HG03025 (cell line): ENCODE results near the gene RSAD1.

Experiments used
- ATAC-seq: cut with Tn5 transposase; IDR thresholded peaks from one replicate; pipeline ENCODE4 v1.9.1; 2021; ENCODE audit warnings: mild to moderate bottlenecking, moderate library complexity; ENCODE audit not compliant: unreplicated experiment, low FRiP score

RSAD1 gene

GRCh38 chr17:50517011-50517410 lies 38.4 kb downstream of the RSAD1 start:
- ATAC-seq, result no peak

DNA sequence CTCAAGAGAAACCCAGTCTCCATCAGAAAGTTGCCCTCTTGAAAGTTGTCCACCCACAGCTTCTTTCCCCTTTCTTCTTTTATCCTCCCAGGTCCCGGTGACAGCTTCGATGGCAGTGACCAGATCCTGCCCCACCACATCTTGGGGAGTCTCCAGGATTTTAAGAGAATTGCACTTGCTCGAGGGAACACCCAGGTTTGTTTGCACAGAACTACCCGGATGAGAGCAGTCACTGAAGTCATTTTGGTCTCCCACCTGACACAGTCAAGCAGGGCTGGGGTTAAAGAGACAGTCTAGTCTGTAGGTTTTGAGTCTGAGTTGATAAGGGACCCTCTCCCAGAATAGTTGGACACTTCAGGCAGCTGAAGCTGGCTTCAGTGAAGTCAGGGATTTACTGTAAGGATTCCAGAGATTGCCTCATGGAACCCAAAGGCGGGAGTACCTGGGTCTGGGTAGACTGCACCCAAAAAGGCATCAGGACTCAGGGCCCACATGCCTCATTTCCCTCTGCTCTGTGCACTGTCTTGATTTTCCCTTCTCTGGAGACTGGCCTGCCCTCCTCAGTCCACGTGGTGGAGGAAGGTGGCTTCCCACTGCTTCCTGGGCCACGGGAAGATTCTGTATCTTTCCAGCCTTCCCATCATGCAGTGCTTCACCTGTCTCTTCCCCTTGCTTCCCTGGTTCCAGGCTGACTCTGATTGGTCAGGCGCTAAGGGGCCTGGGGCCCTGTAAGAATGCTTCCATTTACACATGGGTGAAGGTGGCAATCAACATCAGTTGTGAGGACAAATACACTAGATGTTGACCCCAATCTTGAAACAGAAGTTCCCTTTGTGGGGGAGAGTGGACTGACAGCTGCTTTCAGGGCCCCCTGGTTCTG lies 39.1 kb downstream of the RSAD1 start:
- no peak for ATAC-seq

DNA sequence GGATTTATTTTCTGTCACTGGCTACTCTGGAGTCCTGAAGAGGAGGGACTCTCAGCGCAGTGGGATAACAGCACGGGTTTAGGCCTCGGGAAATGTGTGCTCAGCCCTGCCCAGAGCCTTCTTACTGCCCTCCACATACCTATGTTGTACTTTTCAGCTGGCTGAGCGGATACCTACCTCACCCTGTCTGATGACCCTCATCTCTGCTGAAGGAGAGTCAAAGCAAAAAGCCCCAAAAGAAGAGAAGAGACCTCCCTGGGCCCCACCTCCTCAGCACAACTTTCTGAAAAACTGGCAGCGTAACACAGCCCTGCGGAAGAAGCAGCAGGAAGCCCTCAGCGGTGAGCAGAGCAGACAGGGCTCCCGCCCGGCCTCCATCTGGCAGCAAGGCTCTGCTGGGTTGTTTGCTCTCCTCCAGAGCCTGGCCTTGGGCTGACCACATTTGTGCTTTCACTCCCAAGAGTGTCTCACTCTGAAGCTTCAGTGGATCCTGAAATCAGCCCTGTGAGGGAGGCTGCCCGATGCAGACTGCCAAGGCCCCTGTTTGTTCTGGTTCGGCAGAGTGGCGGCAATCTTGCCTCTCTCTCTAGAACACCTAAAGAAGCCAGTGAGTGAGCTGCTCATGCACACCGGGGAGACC lies 39.8 kb downstream of the RSAD1 start:
- no peak for ATAC-seq

- no peak for ATAC-seq
Observed at GRCh38 chr17:50519141-50519834, 40.6 kb downstream of the RSAD1 start.

DNA sequence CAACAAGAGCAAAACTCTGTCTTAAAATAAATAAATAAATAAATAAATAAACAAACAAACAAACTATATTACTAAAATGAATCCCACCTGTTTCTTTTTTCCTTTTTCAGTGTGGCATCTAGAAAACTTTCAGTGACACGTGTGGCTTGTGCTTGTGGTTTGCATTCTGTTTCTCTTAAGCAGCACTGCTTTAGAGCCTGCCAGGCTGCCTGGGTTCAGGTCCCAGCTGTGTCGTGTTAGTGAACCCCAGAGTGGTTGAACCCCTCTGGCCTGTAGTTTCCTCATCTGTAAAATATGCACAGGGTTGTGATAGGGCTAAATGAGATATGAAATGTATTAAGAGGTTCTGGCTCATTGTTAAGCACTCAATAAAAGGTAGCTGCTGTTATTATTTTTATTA lies 41.8 kb downstream of the RSAD1 start:
- no peak for ATAC-seq

DNA sequence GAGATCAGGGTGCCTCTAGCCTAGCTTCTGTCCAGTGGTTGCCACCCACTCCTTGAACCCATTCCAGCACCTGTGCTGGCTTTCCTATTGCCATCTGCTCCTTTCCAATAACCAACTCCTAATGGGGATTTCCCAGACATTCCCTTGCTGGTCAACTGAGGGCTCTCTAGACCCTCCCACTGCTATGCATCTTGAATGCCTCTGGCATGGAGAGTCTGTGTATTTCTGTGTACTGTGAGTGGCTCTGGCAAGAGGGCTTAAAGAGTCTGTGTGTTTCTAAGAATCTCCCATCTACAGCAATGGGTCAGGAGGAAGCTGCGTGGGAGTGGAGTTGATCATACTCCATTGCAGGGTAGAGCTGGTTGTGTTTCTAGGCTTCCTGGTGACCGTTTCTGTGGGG lies 42.9 kb downstream of the RSAD1 start:
- no peak for ATAC-seq

GRCh38 chr17:50522766-50523165 lies 44.1 kb downstream of the RSAD1 start:
- no peak for ATAC-seq

DNA sequence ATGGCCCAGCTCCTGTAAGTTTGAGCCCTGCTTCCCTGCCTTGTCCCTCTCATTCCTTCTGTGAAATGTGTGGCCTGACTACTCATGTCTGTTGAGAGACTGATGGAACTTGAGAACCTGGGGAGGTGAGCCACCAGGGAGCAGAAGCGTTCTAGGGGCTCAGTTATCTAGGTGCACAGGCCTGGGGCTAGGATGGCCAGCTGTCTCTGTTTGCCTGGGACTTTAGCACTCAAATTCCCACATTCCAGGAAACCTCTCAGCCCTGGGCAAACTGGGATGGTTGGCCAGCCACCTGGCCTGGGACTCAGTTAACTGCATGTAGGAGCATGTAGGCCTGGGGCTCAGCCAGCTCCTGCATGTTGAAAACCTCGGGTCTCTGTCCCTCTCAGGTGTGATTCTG lies 44.5 kb downstream of the RSAD1 start:
- no peak for ATAC-seq

GRCh38 chr17:50524838-50525237 lies 46.2 kb downstream of the RSAD1 start:
- no peak for ATAC-seq

DNA sequence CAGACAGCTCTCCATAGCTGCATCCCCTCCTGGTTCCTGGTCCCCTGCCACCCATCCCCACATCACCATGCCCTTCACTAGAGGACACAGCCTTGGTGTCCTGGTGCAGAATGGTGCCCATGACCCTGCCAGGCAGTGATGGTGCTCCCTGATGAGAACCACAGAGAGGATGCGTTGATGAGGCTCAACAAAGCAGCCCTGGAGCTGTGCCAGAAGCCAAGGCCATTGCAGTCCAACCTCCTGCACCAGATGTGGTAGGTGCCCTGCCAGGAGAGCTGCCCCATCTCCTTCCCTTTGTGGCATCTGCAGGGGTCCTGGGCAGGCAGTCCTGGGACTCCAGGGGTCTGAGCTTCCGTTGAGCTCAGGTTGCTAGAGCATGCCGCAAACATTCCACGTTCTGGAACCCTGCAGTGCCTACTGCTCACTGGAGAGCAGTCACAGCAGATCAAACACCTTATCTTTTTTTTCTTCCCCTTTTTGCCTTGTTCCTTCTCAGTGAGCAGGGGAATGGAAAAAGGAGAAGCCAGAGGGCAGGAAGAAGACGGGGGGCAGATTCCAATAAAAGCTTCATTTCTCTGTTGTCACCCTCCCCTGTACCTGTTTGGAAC lies 48.6 kb downstream of the RSAD1 start:
- ATAC-seq, result no peak

- no peak for ATAC-seq
Observed at GRCh38 chr17:50527949-50528474, 49.4 kb downstream of the RSAD1 start.

- no peak for ATAC-seq
Observed at GRCh38 chr17:50529849-50530248, 51.2 kb downstream of the RSAD1 start.

DNA sequence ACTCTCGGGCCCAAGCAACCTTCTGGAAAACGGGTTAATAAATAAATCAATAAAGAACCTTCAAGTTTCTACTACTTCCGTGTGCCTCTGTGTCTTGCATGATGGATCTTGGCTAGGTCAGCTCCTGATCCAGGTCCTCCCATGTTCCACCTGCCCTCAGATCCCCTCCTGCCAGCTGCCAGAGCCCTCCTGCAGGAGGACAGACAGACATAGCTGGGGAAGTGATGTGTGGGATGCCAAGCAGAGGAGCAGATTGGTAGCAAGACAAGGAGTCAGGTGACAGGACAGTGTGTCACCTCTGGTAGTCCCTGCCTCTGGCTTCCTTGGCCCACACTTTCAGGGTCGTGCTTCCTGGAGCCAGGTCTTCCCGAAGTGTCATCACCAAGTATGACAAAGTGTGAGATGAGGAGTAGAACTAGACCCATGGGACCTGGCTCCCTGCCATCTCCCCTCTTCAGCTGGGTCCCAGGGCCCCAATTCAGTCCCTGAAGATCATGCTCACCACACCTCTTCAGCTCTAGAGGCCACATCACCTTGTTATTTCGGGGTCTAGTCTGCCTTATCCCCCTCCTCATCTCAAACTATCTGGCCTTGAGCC lies 52.9 kb downstream of the RSAD1 start:
- no peak for ATAC-seq

DNA sequence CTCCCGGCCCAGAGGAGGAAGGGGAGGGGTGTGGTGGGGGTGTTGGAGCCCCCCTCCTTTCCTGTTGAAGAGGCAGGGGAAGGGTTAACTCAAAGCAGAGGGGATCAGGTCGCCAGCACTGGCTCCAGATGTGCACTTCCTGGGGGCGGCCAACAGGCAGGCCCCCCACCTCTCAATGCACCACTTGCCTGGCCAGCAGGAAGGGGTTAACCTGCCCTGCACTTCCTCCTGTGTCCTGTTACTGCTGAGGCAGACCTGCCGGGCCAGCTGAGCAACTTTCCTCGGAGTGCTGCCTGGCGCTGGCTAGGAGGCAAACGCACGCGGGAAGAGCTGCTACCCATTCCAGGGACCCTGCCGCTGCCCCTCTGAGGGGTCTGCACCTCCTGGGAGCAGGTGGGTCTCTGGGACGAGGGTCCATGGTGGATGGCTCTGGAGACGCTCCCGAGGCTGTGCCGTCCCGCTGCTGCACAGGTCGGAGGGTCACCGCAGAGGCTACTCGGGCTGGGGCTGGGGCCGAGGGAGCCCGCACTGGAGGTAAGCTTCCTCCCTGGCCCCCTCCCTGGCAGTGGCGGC lies 53.9 kb downstream of the RSAD1 start, which contains the start of gene EPN3:
Gene EPN3 (plus strand): TSS at position 284 of the 573 bp plus-strand sequence. CDS start 3,822 bp downstream, outside the sequence.
- ATAC-seq, result no peak

DNA sequence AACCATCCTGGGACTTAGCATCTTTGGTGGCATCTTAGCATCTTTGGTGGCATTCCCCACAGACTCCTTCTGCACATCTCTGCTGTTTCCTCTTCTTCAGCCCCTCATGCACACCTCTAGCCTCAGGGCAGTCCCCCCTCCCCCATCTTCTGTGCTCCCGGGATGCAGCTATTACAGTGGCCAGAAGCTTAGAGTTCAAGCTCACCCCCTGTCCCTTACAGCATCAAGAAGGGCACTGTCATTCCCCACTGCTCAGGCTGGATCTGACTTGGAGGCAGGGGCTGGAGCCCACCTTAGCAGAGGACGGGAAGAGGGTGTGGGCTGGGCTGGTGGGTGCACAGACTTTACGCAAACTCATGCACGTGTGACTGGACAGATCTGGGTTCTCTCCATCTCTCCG lies 54.5 kb downstream of the RSAD1 start:
- ATAC-seq, result no peak

- ATAC-seq, result no peak
Observed at GRCh38 chr17:50533720-50534148, 55.1 kb downstream of the RSAD1 start.

DNA sequence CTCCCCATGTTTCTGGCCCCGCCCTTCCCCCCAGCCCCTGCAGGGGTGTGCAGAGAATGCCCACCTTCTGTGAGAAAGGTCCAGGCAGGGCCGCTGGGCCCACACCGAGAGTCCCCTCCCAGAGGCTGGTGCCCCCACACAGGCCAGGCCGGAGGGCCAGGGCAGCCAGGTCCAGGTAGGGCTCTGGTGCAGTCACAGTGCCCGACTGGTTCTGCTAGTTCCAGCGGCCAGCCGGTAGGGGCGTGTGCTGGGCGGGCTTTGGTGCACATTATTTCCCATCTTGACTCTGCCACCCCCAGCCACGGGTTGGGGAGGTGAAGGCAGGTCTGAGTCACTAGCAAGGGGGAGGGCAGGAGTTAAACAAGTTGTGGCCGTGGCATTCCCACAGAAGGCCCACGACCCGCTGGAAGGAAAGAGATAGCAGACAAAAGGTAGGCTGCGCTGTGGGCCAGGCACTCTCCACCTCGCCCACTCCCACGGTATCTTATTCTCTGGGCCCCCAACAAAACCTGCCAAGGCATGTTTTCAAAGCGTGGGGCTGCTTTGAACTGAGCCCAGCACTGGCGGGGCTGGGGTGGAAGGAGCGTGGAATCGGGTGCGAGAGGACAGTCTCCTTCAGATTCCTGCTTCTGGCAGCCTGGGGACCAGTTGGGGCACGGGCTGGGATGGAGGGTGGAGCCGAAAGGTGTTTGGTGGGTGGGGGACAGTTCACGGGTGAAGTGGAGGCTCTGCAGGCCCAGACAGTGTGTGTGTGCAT lies 55.7 kb downstream of the RSAD1 start:
- no peak for ATAC-seq

- ATAC-seq, result no peak
Observed at GRCh38 chr17:50534979-50535326, 56.3 kb downstream of the RSAD1 start.

DNA sequence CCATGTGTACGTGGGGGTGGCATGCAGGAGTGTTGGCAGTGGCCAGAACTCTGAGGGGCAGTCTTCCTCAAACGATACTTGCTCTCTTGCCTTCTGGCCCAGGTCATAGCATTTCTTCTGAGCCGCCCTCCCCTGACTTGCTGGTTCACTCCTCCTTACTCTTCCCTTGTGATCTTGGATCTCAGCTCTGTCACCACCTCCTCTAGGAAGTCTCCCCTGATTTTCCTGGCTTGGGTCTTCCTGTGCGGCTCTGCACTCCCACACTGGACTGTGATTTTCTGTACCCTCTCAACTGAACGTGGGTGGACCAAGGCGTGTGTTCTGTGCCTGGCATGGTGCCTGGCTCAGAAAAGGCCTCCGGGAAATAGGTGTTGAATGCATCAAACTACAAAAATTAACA lies 56.7 kb downstream of the RSAD1 start:
- no peak for ATAC-seq
